Dermis blood vessel endothelial cell (primary cell): ENCODE data around the gene CNOT6. TPM values are rescaled to one million over a fixed set of nuclear protein-coding genes. Genes with fewer than 3 reads are reported as not detected.
"Not testable (repeated sequence)": the region's sequence is repeated elsewhere in the genome, so short reads cannot be mapped to it uniquely, and the experiment has no call there.

Experiments
- DNase-seq: peaks from one replicate; pipeline ENCODE4 v3.0.0; 2010
- total RNA-seq: library from RNA; depleted of rRNA; stranded (reverse); fragments of >200 nt; gene quantifications from 2 replicates; pipeline ENCODE4 v1.2.3, GENCODE V29; 2014

The CNOT6 gene
- total RNA-seq, 1 donor from 2014 or later: 21.6 TPM

- peak; percentile 10 for DNase-seq
These were observed 22.3 kb upstream of the CNOT6 start for GRCh38 chr5:180471866-180472265.

- no peak for DNase-seq
These were observed 21.9 kb upstream of the CNOT6 start for GRCh38 chr5:180472269-180472668.

GRCh38 chr5:180473386-180473785, 20.8 kb upstream of the CNOT6 start:
- not testable (repeated sequence) for DNase-seq

GRCh38 chr5:180474569-180474968, 19.6 kb upstream of the CNOT6 start:
- DNase-seq: no peak

GRCh38 chr5:180475969-180476524, 18.1 kb upstream of the CNOT6 start:
- not testable (repeated sequence) for DNase-seq

- DNase-seq: no peak
These were observed 9.4 kb upstream of the CNOT6 start for GRCh38 chr5:180484813-180485212.

- DNase-seq: no peak
These were observed 7.5 kb upstream of the CNOT6 start for GRCh38 chr5:180486636-180487149.

- DNase-seq: no peak
These were observed 6.6 kb upstream of the CNOT6 start for GRCh38 chr5:180487556-180487955.

GRCh38 chr5:180491496-180491895, 2.7 kb upstream of the CNOT6 start:
- no peak for DNase-seq

- no peak for DNase-seq
These were observed 1.8 kb upstream of the CNOT6 start for GRCh38 chr5:180492226-180492903.

GRCh38 chr5:180494510-180495181, 467 bp downstream of the CNOT6 start:
- peak; percentile 50 for DNase-seq

- peak; percentile 20 for DNase-seq
These were observed 1.1 kb downstream of the CNOT6 start for GRCh38 chr5:180495292-180495691.

- DNase-seq: no peak
These were observed 2.0 kb downstream of the CNOT6 start for GRCh38 chr5:180495991-180496741.

GRCh38 chr5:180496806-180497205, 2.6 kb downstream of the CNOT6 start:
- not testable (repeated sequence) for DNase-seq

- DNase-seq: not testable (repeated sequence)
These were observed 3.7 kb downstream of the CNOT6 start for GRCh38 chr5:180497865-180498264.

GRCh38 chr5:180498378-180498777, 4.2 kb downstream of the CNOT6 start:
- DNase-seq: no peak

GRCh38 chr5:180499684-180500083, 5.5 kb downstream of the CNOT6 start:
- DNase-seq: no peak

GRCh38 chr5:180500300-180500699, 6.1 kb downstream of the CNOT6 start:
- not testable (repeated sequence) for DNase-seq

GRCh38 chr5:180507661-180508060, 13.5 kb downstream of the CNOT6 start:
- DNase-seq: no peak

GRCh38 chr5:180515294-180515693, 21.1 kb downstream of the CNOT6 start:
- no peak for DNase-seq

- not testable (repeated sequence) for DNase-seq
These were observed 21.8 kb downstream of the CNOT6 start for GRCh38 chr5:180515974-180516373.

GRCh38 chr5:180516440-180516839, 22.3 kb downstream of the CNOT6 start:
- DNase-seq: no peak

GRCh38 chr5:180519098-180519497, 24.9 kb downstream of the CNOT6 start:
- DNase-seq: no peak
